MG63 (cell line): Measurements from ENCODE around the gene CR2. TPM values are rescaled to one million over a fixed set of nuclear protein-coding genes. Genes with fewer than 3 reads are reported as not detected.
"Not testable (repeated sequence)": the region's sequence is repeated elsewhere in the genome, so short reads cannot be mapped to it uniquely, and the experiment has no call there.

Source experiments
- DNase-seq: peaks from one replicate; pipeline ENCODE4 v3.0.0-alpha.2; 2020
- H3K27me3 ChIP-seq: fragments of 250-450 bp; sonication (Bioruptor Pico); 2 replicates; pipeline ENCODE4 v1.5.1; 2020; ENCODE audit warnings: mild to moderate bottlenecking, moderate library complexity
- H3K36me3 ChIP-seq: fragments of 250-450 bp; sonication (Bioruptor Pico); 2 replicates; pipeline ENCODE4 v1.5.1; 2020; ENCODE audit warnings: mild to moderate bottlenecking, moderate library complexity
- H3K4me3 ChIP-seq: fragments of 250-450 bp; sonication (Bioruptor Pico); 2 replicates; pipeline ENCODE4 v1.5.1; 2020; ENCODE audit warnings: mild to moderate bottlenecking, moderate library complexity
- H3K9me3 ChIP-seq: fragments of 250-450 bp; sonication (Bioruptor Pico); 2 replicates; pipeline ENCODE4 v1.5.1; 2020; ENCODE audit warnings: mild to moderate bottlenecking, moderate library complexity
- total RNA-seq: library from RNA; depleted of rRNA; stranded (reverse); fragments of >200 nt; shearing (Covaris generic); gene quantifications from 2 replicates; pipeline ENCODE4 v1.2.3, GENCODE V29; 2014; ENCODE audit warnings: low replicate concordance

CR2 gene
- total RNA-seq, 1 experiment from 2014 or later = not detected

- no peak for DNase-seq
- Histone ChIP-seq H3K4me3 (no peak overlapping the region), H3K36me3 (no peaks in the 10 kb centered on the region), H3K9me3 (no peaks in the 10 kb centered on the region), H3K27me3 (peaks cover under 1% of the 10 kb centered on the region; the same call in 1 of the 2 replicates)
Measured at GRCh38 chr1:207493212-207493611, 39.1 kb downstream of the CR2 start.

GRCh38 chr1:207494171-207494570 lies 40.0 kb downstream of the CR2 start:
- no peak for DNase-seq
- Histone ChIP-seq H3K36me3 (no peaks in the 10 kb centered on the region), H3K9me3 (no peaks in the 10 kb centered on the region), H3K27me3 (peaks cover 2% of the 10 kb centered on the region; the same call in 1 of the 2 replicates), H3K4me3 (no peak overlapping the region)

GRCh38 chr1:207495281-207495680 lies 41.2 kb downstream of the CR2 start:
- not testable (repeated sequence) for DNase-seq, H3K4me3 ChIP-seq, H3K27me3 ChIP-seq, H3K36me3 ChIP-seq, H3K9me3 ChIP-seq

GRCh38 chr1:207495801-207496792 lies 42.0 kb downstream of the CR2 start, which contains the start of gene CR1:
Gene CR1 (plus strand): TSS chr1:207496157. CDS start chr1:207496268, 111 bp downstream.
- Histone ChIP-seq H3K27me3 (peaks cover 6% of the 10 kb centered on the region), H3K4me3 (peak within 1 kb of the TSS; percentile 20; the same call in 1 of the 2 replicates), H3K36me3 (no peaks in the 10 kb centered on the region), H3K9me3 (no peaks in the 10 kb centered on the region)
- DNase-seq = peak; percentile 38

- no peak for DNase-seq
- no peaks in the 10 kb centered on the region for H3K9me3 ChIP-seq
- H3K27me3 ChIP-seq = peaks cover 16% of the 10 kb centered on the region
- H3K4me3 ChIP-seq = no peak overlapping the region
- H3K36me3 ChIP-seq = no peaks in the 10 kb centered on the region
Measured at GRCh38 chr1:207497941-207498340, 43.8 kb downstream of the CR2 start.

GRCh38 chr1:207499573-207499972 lies 45.4 kb downstream of the CR2 start:
- Histone ChIP-seq H3K4me3 (no peak overlapping the region), H3K36me3 (no peaks in the 10 kb centered on the region), H3K9me3 (no peaks in the 10 kb centered on the region), H3K27me3 (peaks cover 19% of the 10 kb centered on the region)
- peak; percentile 60 for DNase-seq

GRCh38 chr1:207500306-207500705 lies 46.2 kb downstream of the CR2 start:
- Histone ChIP-seq H3K9me3 (no peaks in the 10 kb centered on the region), H3K4me3 (no peak overlapping the region), H3K36me3 (no peaks in the 10 kb centered on the region), H3K27me3 (peaks cover 19% of the 10 kb centered on the region)
- DNase-seq = no peak

GRCh38 chr1:207501071-207501470 lies 46.9 kb downstream of the CR2 start:
- no peaks in the 10 kb centered on the region for H3K36me3 ChIP-seq
- peaks cover 19% of the 10 kb centered on the region for H3K27me3 ChIP-seq
- no peak for DNase-seq
- no peak overlapping the region for H3K4me3 ChIP-seq
- H3K9me3 ChIP-seq = no peaks in the 10 kb centered on the region

GRCh38 chr1:207502726-207503125 lies 48.6 kb downstream of the CR2 start:
- Histone ChIP-seq H3K27me3 (peaks cover 19% of the 10 kb centered on the region; the same call in 1 of the 2 replicates), H3K36me3 (no peaks in the 10 kb centered on the region), H3K9me3 (no peaks in the 10 kb centered on the region), H3K4me3 (no peak overlapping the region)
- DNase-seq = no peak

- no peaks in the 10 kb centered on the region for H3K36me3 ChIP-seq
- peaks cover 17% of the 10 kb centered on the region; the same call in 1 of the 2 replicates for H3K27me3 ChIP-seq
- H3K4me3 ChIP-seq = no peak overlapping the region
- DNase-seq = no peak
- no peaks in the 10 kb centered on the region for H3K9me3 ChIP-seq
Measured at GRCh38 chr1:207503950-207504349, 49.8 kb downstream of the CR2 start.

GRCh38 chr1:207504438-207504837 lies 50.3 kb downstream of the CR2 start:
- DNase-seq = no peak
- H3K27me3 ChIP-seq = peaks cover 17% of the 10 kb centered on the region; the same call in 1 of the 2 replicates
- H3K4me3 ChIP-seq = no peak overlapping the region
- no peaks in the 10 kb centered on the region for H3K36me3 ChIP-seq
- H3K9me3 ChIP-seq = no peaks in the 10 kb centered on the region

GRCh38 chr1:207510444-207510843 lies 56.3 kb downstream of the CR2 start:
- no peak for DNase-seq
- H3K27me3 ChIP-seq = no peaks in the 10 kb centered on the region
- H3K4me3 ChIP-seq = no peak overlapping the region
- H3K36me3 ChIP-seq = no peaks in the 10 kb centered on the region
- H3K9me3 ChIP-seq = no peaks in the 10 kb centered on the region

- Histone ChIP-seq H3K27me3 (no peaks in the 10 kb centered on the region), H3K36me3 (no peaks in the 10 kb centered on the region), H3K9me3 (no peaks in the 10 kb centered on the region), H3K4me3 (no peak overlapping the region)
- DNase-seq = no peak
Measured at GRCh38 chr1:207514890-207515289, 60.8 kb downstream of the CR2 start.

- DNase-seq = no peak
- H3K4me3 ChIP-seq = no peak overlapping the region
- no peaks in the 10 kb centered on the region for H3K36me3 ChIP-seq
- no peaks in the 10 kb centered on the region for H3K27me3 ChIP-seq
- H3K9me3 ChIP-seq = no peaks in the 10 kb centered on the region
Measured at GRCh38 chr1:207516729-207517128, 62.6 kb downstream of the CR2 start.

GRCh38 chr1:207518608-207519236 lies 64.6 kb downstream of the CR2 start:
- Histone ChIP-seq H3K36me3 (no peaks in the 10 kb centered on the region), H3K4me3 (peak overlapping the region; percentile 51; the same call in 1 of the 2 replicates), H3K9me3 (no peaks in the 10 kb centered on the region), H3K27me3 (no peaks in the 10 kb centered on the region)
- peak; percentile 35 for DNase-seq

- H3K4me3 ChIP-seq = peak overlapping the region; percentile 51
- no peaks in the 10 kb centered on the region for H3K36me3 ChIP-seq
- no peaks in the 10 kb centered on the region for H3K9me3 ChIP-seq
- H3K27me3 ChIP-seq = no peaks in the 10 kb centered on the region
- DNase-seq = peak; percentile 82
Measured at GRCh38 chr1:207519505-207520399, 65.6 kb downstream of the CR2 start.
